ENCODE results near the gene EIF4E2. TPM values are rescaled to one million over a fixed set of nuclear protein-coding genes. Genes with fewer than 3 reads are reported as not detected.

The EIF4E2 gene
- total RNA-seq, 1 donor from 2014 or later = 68.1 TPM

GRCh38 chr2:232525791-232526371 is 24.6 kb upstream of the EIF4E2 start, which contains the start of gene CHRND:
Gene CHRND (plus strand): TSS chr2:232526160. CDS start chr2:232526216, 56 bp downstream.
- peaks cover 74% of the 10 kb centered on the region for H3K27me3 ChIP-seq (ENCODE audit: low read depth)
- intact Hi-C loops (cut with DNase I) = no loop called here
- peaks cover 23% of the 10 kb centered on the region for H3K4me1 ChIP-seq
- no peaks in the 10 kb centered on the region for H3K36me3 ChIP-seq
- H3K27ac ChIP-seq = no peak within 1 kb of the TSS
- ATAC-seq (no peak), DNase-seq (no peak)
- no peak for TF ChIP-seq CTCF (IDR thresholded peaks at IDR 0.05)
- H3K4me3 ChIP-seq = no peak within 1 kb of the TSS
- no peaks in the 10 kb centered on the region for H3K9me3 ChIP-seq

- no peaks in the 10 kb centered on the region for H3K9me3 ChIP-seq
- H3K27ac ChIP-seq = no peak overlapping the region
- no peaks in the 10 kb centered on the region for H3K36me3 ChIP-seq
- no peak overlapping the region for H3K4me3 ChIP-seq
- H3K27me3 ChIP-seq (ENCODE audit: low read depth) = peaks cover 69% of the 10 kb centered on the region
- intact Hi-C loops (cut with DNase I) = no loop called here
- H3K4me1 ChIP-seq = peaks cover 23% of the 10 kb centered on the region
- no peak for ATAC-seq
- TF ChIP-seq CTCF (IDR thresholded peaks at IDR 0.05) = no peak
- no peak for DNase-seq
Observed at GRCh38 chr2:232526372-232526941, 24.0 kb upstream of the EIF4E2 start.

GRCh38 chr2:232527905-232528470 is 22.5 kb upstream of the EIF4E2 start:
- H3K9me3 ChIP-seq = no peaks in the 10 kb centered on the region
- TF ChIP-seq CTCF (IDR thresholded peaks at IDR 0.05) = no peak
- no peaks in the 10 kb centered on the region for H3K36me3 ChIP-seq
- H3K27ac ChIP-seq = no peak overlapping the region
- H3K4me3 ChIP-seq = no peak overlapping the region
- DNase-seq = no peak
- intact Hi-C loops (cut with DNase I) = no loop called here
- peaks cover 12% of the 10 kb centered on the region for H3K4me1 ChIP-seq
- no peak for ATAC-seq
- H3K27me3 ChIP-seq (ENCODE audit: low read depth) = peaks cover 54% of the 10 kb centered on the region

GRCh38 chr2:232528746-232529460 is 21.6 kb upstream of the EIF4E2 start:
- peak in 1 of 2 donors; percentile 18 for ATAC-seq
- DNase-seq = peak; percentile 38
- Histone ChIP-seq H3K4me1 (peaks cover 5% of the 10 kb centered on the region), H3K36me3 (no peaks in the 10 kb centered on the region), H3K4me3 (no peak overlapping the region), H3K27ac (no peak overlapping the region), H3K9me3 (no peaks in the 10 kb centered on the region), H3K27me3 (ENCODE audit: low read depth) (peaks cover 44% of the 10 kb centered on the region)
- intact Hi-C loops (cut with DNase I) = no loop called here
- no peak for TF ChIP-seq CTCF (IDR thresholded peaks at IDR 0.05)

GRCh38 chr2:232529806-232530547 is 20.5 kb upstream of the EIF4E2 start:
- peak; percentile 39 for DNase-seq
- intact Hi-C loops (cut with DNase I) = no loop called here
- H3K9me3 ChIP-seq = no peaks in the 10 kb centered on the region

More at GRCh38 chr2:232529806-232530547, 20.5 kb upstream of the EIF4E2 start:
- Histone ChIP-seq H3K4me3 (no peak overlapping the region), H3K4me1 (no peaks in the 10 kb centered on the region), H3K27me3 (ENCODE audit: low read depth) (peaks cover 35% of the 10 kb centered on the region), H3K36me3 (no peaks in the 10 kb centered on the region), H3K27ac (no peak overlapping the region)
- no peak for ATAC-seq
- no peak for TF ChIP-seq CTCF (IDR thresholded peaks at IDR 0.05)

All from lower lobe of right lung (tissue), 2 donors.